Measurements from ENCODE around the gene EXOG.

EXOG gene

DNA sequence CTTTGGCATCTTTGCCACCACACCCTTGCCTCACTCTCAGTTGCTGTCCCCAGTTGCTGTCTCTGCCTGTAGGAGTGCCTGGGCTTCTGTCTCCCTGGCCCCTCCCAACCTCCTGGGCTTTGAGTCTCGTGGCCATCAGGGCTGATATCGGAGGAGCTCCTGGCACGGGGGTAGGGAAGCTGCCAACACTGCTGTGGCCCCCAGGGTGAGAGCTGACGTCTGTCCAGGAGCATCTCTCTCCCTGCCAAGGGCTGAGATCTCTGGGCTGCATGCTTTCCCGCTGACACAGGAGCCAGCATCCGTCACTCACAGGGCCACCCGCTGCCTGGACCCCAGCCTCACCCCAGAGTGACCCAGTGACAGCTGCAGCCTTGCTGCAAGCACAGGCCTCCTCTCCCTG lies 47.4 kb downstream of the EXOG start:
- DNase-seq (ENCODE audit: insufficient read length, low spot score) (no peak), FAIRE-seq (no peak)

DNA sequence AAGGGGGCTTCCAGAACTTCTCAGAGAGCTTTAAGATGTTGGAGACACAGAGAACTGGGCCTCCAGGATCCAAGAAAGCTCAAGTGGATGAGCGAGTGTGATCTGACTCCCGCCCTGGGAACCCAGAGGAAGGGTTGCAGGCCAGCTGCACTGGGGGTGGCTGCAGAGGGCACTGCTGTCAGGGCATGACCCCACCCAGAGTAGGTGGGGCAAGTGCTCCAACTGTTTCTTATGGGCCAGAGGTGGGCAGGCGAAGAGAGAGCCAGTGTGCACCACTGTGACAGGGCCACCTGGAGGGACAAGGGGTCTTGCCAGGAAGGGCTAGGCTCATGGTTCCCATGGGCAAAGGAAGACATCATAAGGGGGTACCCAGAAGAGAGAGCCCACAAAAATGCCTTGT lies 48.8 kb downstream of the EXOG start:
- no peak for FAIRE-seq

DNA sequence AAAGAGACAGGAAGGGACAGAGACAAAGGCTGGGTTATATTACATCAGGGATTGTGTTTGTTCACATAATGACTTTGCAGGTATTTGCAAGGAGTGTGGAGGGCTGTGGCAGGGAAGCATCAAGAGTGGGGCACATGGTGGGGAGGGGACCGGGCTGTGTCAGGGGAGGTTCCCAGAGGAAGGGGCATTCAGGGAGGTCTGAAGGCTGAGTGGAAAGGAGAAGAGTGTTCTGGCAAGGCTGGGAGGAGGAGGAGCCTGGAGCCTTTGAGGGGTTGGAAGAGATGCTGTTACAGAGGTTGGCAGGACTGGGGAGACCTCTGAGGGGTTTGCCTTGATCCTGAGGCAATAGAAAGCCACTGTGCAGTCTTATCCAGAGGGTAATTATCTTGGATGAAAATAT lies 49.4 kb downstream of the EXOG start:
- no peak for FAIRE-seq
- no peak for DNase-seq (ENCODE audit: insufficient read length, low spot score)

More for the DNA sequence above, 48.8 kb downstream of the EXOG start:
- no peak for DNase-seq (ENCODE audit: insufficient read length, low spot score)

DNA sequence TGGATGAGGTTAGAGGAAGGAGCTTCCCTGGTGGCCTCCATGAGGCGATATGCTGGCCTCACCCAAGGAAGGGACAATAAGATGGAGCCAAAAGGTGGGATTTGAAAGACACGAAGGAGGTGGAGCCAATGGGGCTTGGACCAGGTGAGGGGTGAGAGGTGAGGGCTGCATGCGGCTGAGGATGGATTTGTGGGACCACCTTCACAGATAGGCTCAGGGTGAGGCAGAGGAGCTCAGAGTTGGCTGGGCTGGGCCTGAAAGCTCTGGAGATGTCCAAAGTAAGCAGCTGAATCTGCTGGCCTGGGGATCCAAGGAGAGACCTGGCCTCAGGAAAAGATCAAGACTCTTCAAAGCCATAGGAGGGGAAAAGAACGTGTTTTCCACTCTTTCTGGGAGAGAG lies 49.8 kb downstream of the EXOG start:
- FAIRE-seq, result no peak

DNA sequence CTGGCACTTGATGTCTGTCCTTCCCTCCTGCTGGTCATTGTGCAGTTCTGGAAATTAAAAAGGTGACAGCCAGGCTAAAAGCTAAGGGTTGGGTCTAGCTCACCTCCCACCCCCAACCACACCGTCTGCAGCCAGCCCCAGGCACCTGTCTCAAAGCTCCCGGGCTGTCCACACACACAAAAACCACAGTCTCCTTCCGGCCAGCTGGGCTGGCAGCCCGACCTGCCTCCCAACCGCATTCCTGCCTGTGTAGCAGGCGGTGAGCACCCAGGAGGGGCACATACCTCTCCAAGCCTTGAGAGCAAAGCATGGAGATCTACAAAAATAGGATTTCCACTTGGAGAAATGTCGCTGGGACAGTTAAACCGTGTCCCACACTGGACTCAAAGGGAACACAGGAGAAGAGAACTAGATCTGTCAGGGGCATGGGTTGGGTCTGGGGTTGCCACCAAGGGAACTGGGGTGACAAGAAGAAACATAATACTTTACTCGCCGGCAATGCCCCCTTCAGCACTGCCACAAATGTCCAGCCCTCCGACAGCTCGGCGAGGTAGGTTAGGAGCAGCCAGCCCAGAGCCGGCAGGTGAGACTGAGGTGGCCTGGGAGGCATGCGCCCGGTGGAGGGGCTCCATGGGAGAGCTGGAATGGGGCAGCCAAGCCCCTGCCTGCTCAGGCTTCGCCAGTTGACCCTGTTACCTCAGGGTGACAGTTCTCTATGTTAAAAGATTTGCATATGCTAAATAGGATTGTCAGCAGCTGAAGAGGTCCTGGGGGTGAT lies 52.2 kb downstream of the EXOG start:
- DNase-seq (ENCODE audit: insufficient read length, low spot score) (peak; percentile 20), FAIRE-seq (no peak)

More for the DNA sequence above, 49.8 kb downstream of the EXOG start:
- DNase-seq (ENCODE audit: insufficient read length, low spot score), result no peak

DNA sequence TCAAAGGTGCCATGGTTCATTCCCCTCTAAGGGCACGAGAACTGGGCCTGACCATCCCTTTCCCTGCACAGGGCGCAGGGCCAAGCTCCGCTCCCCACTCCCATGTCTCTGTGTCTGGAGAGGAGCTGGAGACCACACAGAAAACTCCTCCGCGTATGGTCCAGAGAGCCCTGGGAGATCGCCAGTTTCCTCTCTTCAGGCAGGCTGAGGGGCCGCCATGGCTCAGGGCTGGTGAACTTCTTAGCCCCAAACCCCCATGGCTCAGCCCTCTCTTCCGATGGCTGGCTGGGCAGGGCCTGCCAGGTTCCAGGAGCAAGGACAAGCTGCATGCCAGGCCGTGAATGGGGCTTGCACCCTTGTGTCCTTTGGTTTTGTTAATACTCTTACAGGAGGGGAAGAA lies 52.9 kb downstream of the EXOG start:
- DNase-seq (ENCODE audit: insufficient read length, low spot score) (no peak), FAIRE-seq (no peak)

DNA sequence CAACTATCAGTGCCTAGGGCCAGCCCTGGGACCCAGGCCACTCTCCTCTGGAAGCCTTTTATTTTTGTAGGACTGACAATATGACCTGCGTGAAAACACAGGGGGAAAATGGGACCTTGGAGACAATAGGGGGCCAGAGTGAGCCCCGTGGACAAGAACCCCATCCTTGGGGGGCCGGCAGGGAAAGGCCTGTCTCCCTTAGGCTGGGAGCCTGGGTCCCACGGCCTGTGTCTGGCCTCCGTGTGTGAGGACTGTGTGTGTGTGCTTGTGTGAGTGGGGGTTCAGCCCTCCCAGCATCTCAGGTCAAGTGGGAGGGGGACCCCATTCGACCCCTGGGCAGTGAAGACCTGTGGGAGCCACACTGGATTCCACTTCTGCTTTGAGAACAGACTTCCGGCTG lies 53.3 kb downstream of the EXOG start:
- no peak for FAIRE-seq
- no peak for DNase-seq (ENCODE audit: insufficient read length, low spot score)

DNA sequence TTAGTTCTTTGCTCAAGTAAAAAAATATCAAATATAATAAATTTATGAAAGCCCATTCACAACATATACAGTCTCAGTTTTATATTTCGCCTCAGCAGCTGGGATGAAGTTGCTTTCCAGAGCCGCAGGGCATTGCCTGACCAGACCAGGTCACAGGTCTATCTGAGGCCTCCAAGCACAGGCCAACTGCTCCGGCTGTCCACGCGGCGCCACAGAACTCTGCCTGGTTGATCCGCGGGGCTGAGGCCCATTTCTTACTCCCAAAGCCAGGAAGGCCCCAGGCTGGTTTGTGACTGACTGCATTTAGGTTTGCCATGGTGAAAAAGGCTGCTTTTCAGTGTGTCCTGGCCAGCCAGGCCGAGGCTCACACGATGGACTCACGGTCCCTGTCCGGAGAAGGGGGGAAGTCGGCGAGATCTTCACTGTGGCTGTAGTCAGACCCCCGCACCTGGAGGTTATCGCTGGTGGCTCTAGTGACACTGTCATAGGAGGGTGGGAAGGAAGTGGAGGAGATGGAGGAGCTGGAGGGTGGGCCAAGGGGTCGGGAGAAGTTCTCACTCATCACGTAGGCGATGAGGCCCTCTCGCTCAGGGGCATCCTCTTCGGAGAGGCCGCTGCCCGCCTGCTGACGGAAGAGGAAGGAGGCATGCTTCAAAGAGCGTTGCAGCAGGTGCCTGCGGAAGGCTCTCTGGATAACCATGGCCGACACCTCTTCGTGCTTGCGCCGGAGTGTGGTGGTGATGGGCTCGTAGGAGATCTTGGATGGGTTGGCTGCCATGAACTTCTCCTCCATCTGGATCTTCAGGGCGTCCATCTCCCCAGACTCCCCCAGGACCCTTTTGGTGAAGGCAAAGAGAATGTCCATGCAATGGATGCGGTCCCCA lies 54.1 kb downstream of the EXOG start:
- no peak for DNase-seq (ENCODE audit: insufficient read length, low spot score)
- FAIRE-seq, result no peak

DNA sequence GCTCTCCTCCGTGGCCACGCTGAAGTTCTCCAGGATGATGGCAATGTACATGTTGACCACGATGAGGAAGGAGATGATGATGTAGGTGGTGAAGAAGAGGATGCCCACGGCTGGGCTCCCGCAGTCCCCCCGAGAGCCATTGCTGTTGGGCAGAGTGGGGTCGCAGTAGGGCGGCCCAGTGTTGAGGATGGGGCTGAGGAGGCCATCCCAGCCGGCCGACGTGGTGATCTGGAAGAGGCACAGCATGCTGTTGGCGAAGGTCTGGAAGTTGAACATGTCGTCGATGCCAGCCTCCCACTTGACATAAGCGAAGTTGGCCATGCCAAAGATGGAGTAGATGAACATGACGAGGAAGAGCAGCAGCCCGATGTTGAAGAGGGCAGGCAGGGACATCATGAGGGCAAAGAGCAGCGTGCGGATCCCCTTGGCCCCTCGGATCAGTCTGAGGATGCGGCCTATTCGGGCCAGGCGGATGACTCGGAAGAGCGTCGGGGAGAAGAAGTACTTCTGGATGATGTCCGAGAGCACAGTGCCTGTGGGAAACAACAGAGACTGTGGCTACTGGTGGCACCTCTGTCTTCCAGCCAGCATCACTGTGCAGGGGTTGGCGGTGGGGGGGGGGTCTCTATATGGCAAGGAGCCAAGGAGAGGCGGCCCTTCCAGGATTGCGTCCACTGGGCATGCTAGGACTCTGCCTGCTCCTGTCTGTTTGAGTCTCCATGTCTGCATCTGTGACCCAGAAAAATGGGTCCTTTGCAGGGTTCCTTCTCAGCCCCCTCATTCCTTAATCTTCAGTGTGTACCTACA lies 55.1 kb downstream of the EXOG start:
- DNase-seq (ENCODE audit: insufficient read length, low spot score), result no peak
- no peak for FAIRE-seq

DNA sequence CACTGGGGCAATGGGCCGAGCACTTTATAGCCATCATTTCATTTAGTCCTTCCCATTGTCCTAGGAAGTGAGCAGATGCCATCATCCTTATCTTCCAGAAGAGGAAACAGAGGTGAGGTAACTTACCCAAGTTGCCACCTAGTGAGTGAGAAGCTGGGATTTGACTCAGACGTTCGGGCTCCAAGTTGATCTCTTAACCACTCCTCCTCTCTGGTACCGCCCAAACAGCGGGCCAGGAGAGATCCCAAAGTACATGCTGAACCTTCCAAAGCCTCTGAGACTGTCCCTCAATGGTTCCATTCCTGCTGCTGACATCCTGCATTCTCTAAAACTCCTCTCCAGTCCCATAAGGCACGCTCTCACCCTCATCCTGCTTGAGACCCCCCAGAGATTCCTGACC lies 56.2 kb downstream of the EXOG start:
- no peak for FAIRE-seq
- DNase-seq (ENCODE audit: insufficient read length, low spot score), result no peak

DNA sequence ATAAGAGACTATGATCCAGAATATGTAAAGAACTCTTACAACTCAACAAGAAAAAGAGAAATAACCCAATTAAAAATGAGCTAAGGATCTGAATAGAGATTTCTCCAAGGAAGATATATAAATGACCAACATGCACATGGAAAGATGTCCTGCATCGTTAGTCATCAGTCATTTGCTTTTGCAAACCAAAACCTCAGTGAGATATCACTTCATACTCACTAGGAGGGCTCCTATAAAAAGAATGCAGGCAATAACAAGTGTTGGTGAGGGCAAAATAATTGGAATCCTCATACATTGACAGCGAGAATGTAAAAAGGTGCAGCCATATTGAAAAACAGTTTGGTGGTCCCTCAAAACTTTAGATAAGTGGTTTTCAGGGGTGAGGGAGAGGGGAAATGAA lies 56.9 kb downstream of the EXOG start:
- no peak for DNase-seq (ENCODE audit: insufficient read length, low spot score)
- no peak for FAIRE-seq

DNA sequence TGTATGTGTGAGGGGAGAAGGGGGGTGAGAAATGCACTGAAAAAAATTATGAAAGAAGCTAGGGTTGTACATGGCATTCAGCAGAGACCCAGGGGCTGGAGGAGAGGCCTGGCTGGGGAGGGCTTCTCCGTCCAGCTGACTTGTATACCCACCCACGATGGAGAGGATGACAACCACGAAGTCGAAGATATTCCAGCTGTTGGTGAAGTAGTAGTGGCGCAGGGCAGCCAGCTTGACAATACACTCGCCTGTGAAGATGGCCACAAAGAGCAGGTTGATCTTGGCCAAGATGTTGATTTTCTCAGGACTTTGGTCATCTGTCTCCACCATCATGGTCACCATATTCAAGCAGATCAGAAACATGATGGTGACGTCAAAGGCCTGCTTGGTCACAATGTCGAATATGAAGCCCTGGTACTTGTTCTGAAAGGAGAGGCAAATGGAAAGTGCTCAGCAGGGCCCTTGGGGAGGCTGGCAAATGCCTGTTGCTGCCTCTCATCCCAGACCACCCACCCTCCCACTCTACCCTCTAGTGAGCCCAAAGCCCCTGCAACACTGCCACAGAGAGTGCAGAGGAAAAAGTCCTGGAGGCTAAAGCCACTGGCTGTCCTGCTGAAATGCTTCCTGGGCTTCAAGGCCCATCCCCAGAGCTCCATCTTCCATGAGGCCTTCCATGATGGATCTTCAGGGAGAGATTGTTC lies 58.1 kb downstream of the EXOG start:
- FAIRE-seq, result no peak
- no peak for DNase-seq (ENCODE audit: insufficient read length, low spot score)

DNA sequence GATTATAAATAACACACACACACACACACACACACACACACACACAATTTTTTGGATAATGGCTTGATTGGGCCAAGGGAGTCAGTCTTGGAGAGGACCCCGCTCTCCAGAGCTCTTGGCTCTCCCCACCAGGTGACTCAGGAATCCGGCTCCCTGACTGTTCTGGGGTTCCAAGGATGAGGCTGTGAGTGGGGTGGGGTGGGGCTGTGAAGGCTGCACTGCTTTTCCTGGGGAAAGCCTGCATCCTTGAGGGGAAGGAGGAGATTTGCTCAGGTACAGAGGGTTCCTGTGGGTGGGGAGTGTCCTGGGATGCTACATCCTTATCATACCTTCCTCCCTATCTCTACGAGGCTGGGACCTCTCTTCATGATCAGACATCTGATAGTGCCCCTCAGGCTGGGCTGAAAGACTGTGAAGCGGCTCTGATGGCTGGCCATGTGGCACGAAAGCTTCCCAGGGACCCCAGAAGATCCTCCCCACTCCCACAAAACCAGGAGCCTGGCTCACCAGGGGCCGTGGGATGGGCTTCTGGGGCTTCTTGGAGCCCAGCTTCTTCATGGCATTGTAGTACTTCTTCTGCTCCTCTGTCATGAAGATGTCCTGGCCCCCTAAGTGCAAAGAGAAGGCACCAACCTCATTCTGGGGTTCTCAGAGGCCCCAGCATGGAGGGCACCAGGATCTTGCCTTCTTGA lies 59.2 kb downstream of the EXOG start:
- FAIRE-seq, result no peak
- no peak for DNase-seq (ENCODE audit: insufficient read length, low spot score)

DNA sequence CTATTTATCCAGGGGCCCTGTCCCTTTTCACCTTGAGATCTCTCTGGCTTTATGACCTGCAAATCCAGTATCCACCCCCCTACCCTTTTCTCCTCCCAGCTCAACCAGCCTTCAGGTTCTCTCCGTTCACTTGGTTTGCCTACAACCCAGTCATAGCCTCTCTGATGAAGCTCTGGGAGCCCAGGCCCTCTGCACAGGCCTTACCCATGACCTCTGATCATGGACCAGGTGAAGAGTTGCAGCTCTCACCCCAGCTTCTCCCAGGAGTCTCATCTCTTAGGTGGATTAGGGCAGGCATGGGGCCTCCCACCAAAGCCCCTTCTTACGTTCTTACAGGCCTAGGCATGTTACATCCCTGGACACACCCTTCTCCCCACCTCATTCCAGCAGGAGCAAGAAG lies 59.8 kb downstream of the EXOG start:
- no peak for FAIRE-seq
- DNase-seq (ENCODE audit: insufficient read length, low spot score), result no peak

DNA sequence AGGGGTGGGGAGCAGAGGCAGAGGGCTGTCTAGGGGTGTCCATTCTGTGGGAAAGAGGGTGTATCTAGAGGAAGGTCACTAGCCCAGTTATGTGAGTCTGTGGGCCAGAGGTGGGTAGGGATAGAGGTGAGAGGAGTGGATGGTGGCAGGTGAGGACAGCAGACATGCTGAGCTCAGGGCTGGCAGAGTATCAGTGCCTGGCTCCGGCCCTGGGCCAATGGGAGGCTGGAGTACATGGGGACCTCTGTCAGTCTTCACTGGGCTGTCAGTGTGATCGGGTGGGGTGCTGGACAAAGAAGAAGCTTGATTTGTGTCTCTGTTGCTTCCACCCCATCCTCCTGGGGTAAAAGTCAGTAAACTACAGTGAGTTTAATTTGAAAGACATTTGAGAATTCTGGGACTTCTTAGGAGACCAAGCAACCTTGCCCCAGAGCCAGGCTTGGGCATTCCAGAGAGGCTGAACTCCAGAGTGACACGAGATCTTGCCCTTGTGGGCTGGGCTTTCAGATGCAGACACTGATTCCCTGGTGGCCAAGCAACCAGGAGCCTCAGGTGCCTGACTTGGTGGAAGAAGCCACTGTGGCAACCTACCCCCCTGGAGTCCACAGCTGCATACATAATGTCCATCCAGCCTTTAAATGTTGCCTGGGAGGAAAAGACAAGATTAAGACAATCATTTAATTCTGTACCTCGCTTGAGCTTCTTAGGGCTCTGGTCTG lies 60.7 kb downstream of the EXOG start:
- FAIRE-seq, result no peak
- DNase-seq (ENCODE audit: insufficient read length, low spot score), result no peak

DNA sequence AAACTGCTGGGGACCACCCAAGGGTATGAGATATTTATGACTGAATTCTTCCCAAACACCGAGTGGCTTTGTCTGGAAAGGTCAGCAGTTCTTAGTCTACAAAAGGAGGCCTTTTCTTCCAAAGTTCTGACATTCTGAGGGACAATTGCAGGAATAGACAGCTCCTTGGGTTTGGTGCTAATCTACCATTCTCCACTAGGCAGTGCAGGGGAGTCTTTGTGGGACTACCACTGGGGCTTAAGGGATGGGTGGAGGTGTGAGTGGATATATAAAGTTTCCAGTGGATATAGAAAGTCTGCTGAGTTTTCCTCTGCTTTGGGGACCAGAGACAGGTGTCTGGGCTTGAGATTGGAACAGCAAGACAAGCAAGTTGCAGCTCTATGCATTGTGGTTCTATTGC lies 62.7 kb downstream of the EXOG start:
- FAIRE-seq (no peak), DNase-seq (ENCODE audit: insufficient read length, low spot score) (no peak)

DNA sequence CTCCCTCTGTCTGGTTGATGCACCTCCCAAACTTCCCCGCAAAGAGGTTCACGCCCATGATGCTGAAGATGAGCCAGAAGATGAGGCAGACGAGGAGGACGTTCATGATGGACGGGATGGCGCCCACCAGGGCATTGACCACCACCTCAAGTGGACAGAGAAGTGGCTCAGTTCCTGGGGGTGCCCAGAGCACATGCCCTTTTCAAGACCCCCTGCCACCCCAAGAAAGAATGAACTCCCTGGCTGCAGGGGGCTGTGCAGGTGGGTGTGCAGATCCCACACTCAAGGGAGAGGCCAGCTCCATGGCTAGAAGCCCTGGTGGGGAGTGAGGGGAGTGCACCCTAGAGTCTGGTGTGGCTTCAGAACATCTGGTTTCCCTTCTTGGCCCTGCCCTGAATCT lies 64.1 kb downstream of the EXOG start:
- FAIRE-seq, result no peak
- DNase-seq (ENCODE audit: insufficient read length, low spot score), result no peak

DNA sequence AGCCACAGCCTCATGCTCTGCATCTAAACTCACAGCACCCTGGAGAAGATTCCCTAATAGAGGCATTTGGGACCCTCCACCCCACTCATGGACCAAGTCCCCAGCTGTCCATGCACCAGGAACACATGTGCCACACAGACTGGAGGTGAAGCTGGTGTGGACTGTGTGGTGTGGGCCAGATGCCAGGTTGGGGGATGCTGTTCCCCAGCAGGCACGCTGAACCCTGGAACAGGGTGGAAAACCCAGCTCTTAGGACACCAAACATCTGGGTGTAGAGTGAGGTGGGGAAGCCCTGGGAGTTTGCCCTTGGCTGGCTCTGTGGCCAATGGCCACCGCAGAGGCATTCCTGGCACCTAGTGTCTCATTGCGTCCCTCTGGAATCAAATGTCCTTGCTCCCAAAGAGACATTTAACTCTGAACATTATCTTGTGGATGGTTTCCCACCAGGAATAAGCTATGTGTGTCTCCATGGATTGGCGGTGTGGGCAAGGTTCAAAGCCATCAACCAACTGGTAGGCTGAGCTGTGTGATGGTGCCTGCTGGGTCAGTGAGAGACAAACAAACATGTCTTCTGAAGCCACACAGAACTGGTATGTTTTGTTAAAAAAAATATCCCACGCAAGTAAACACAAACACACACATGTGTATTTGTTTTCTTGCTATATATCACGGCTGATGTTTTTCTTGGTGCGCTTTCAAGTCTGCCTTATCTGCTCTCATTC lies 65.0 kb downstream of the EXOG start:
- FAIRE-seq, result no peak

More for the DNA sequence above, 65.0 kb downstream of the EXOG start:
- DNase-seq (ENCODE audit: insufficient read length, low spot score), result no peak

Data from HTR-8/SVneo (cell line).